BJ (cell line): ENCODE measurements around the gene KIF1A. TPM values are rescaled to one million over a fixed set of nuclear protein-coding genes. Genes with fewer than 3 reads are reported as not detected.
"Not testable (repeated sequence)": the region's sequence is repeated elsewhere in the genome, so short reads cannot be mapped to it uniquely, and the experiment has no call there.

Source experiments
- CTCF ChIA-PET: fragments of 350-600 bp; formaldehyde crosslinking; extraction: SDS; loops from one replicate; lab custom pipeline; 2021; ENCODE audit warnings: antibody characterized with exemption, inconsistent platforms; lab: Yijun Ruan, JAX
- POLR2A ChIA-PET: fragments of 300-600 bp; sonication (Branson Sonifier 250); formaldehyde crosslinking; extraction: SDS; loops from one replicate; lab custom pipeline; 2021; ENCODE audit warnings: antibody characterized with exemption; lab: Charles Lee
- DNase-seq: peaks from one replicate; pipeline ENCODE4 v3.0.0-alpha.2; 2011; ENCODE audit warnings: low read depth
- H3K27me3 ChIP-seq: 2 replicates; pipeline ENCODE4 v1.6.0; 2011; ENCODE audit warnings: low read length; ENCODE audit not compliant: control insufficient read depth, insufficient read depth
- H3K36me3 ChIP-seq: 2 replicates; pipeline ENCODE4 v1.5.1; 2011; ENCODE audit warnings: low read length; ENCODE audit not compliant: control insufficient read depth, insufficient read depth
- H3K4me3 ChIP-seq: 2 replicates; pipeline ENCODE4 v1.5.1; 2011; ENCODE audit warnings: low read depth, mild to moderate bottlenecking, control low read depth, low read length
- polyA plus RNA-seq: library from polyadenylated mRNA; depleted of rRNA; stranded (reverse); fragments of >200 nt; gene quantifications from 2 replicates; pipeline ENCODE4 v1.2.3, GENCODE V29; 2011
- TF ChIP-seq, protein P1 (sequence below): IDR thresholded peaks from 2 replicates; pipeline ENCODE4 v1.5.1; 2011; ENCODE audit warnings: low read depth, mild to moderate bottlenecking, control low read depth, inconsistent platforms, low read length, moderate library complexity; ENCODE audit not compliant: insufficient read depth

The KIF1A gene
- polyA plus RNA-seq, 1 experiment = 0.01 TPM

DNA sequence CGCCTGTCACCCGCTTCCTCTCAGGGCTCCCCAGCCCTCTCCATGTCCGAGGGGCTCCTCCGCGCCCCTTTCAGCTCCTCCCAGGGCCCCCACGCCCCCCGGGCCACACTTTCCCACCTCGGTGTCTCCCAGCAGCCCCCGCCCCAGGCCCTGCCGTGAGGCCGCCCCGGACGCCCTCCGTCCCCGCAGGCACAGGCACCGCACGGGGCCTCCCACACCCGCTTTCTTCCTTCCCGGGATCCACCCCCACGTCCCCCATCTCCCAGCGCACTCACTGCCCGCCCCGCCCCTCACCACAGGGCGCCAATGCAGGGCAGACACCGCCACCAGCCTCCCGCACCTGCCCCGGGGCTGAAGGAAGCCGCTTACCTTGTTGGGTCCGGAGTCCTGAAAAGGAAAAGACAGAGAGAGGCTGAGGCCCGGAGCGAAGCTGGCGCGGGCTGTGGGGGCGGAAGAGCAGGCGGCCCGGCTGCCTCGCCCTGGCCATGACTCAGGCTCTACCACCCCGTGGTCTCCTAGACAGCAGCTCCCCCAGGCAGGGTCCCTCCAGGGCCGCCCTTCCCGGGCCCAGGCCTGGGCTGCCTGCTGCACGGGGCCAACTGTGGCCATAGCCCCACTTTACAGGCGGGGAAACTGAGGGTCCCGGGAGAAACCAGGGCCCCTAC lies 37.7 kb downstream of the KIF1A start:
- H3K4me3 ChIP-seq = no peak overlapping the region
- POLR2A ChIA-PET = no interaction called here

GRCh38 chr2:240781471-240782220 lies 38.4 kb downstream of the KIF1A start:
- Histone ChIP-seq H3K4me3 (no peak overlapping the region), H3K27me3 (no peaks in the 10 kb centered on the region; the same call in 1 of the 2 replicates), H3K36me3 (no peaks in the 10 kb centered on the region)
- ChIA-PET CTCF (interaction anchor here (0.9 kb wide), 1 partner anchor 33 kb away, joined by 3 read pairs; no protein-coding TSS in a partner anchor), POLR2A (no interaction called here)
- DNase-seq = no peak
- TF ChIP-seq, protein P1, sequence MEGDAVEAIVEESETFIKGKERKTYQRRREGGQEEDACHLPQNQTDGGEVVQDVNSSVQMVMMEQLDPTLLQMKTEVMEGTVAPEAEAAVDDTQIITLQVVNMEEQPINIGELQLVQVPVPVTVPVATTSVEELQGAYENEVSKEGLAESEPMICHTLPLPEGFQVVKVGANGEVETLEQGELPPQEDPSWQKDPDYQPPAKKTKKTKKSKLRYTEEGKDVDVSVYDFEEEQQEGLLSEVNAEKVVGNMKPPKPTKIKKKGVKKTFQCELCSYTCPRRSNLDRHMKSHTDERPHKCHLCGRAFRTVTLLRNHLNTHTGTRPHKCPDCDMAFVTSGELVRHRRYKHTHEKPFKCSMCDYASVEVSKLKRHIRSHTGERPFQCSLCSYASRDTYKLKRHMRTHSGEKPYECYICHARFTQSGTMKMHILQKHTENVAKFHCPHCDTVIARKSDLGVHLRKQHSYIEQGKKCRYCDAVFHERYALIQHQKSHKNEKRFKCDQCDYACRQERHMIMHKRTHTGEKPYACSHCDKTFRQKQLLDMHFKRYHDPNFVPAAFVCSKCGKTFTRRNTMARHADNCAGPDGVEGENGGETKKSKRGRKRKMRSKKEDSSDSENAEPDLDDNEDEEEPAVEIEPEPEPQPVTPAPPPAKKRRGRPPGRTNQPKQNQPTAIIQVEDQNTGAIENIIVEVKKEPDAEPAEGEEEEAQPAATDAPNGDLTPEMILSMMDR = no peak

More for the DNA sequence above, 37.7 kb downstream of the KIF1A start:
- TF ChIP-seq, protein P1 = no peak
- no peak for DNase-seq
- CTCF ChIA-PET = no interaction called here
- no peaks in the 10 kb centered on the region for H3K36me3 ChIP-seq
- no peaks in the 10 kb centered on the region; the same call in 1 of the 2 replicates for H3K27me3 ChIP-seq

DNA sequence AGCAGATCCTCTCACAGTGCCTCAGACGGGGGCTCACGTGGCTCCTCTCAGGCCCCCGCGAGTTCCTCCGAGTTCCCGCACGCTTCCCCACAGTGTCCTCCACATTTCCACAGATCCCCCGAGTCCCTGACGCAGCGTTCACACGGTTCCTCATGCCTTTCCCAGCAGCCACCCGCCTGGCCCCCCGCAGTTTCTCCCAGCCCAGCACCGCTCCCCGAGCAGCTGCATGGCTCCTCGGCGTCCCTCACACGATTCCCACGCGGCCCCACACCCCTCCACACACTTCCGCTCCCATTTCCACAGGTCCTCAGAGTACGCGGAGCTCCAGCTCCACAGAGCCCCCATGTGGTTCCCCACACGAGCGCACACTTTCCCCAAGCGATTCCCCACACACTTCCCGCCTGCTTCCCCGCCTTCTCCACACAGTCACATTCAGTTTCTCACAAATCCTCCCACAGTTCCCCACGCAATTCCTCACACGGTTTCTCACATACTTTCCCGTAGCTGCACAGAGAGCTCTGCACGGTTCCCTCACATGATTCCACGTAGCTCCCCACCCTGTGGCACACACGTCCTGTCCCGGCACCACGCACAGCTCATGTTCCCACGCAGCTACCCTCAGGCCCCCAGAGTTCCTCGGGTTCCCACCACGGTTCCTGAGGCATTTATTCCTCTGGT lies 39.9 kb downstream of the KIF1A start:
- H3K36me3 ChIP-seq = no peaks in the 10 kb centered on the region
- DNase-seq = no peak
- TF ChIP-seq, protein P1 = peak; percentile 33
- no peak overlapping the region for H3K4me3 ChIP-seq
- H3K27me3 ChIP-seq = no peaks in the 10 kb centered on the region; the same call in 1 of the 2 replicates
- POLR2A ChIA-PET = no interaction called here
- CTCF ChIA-PET = no interaction called here

DNA sequence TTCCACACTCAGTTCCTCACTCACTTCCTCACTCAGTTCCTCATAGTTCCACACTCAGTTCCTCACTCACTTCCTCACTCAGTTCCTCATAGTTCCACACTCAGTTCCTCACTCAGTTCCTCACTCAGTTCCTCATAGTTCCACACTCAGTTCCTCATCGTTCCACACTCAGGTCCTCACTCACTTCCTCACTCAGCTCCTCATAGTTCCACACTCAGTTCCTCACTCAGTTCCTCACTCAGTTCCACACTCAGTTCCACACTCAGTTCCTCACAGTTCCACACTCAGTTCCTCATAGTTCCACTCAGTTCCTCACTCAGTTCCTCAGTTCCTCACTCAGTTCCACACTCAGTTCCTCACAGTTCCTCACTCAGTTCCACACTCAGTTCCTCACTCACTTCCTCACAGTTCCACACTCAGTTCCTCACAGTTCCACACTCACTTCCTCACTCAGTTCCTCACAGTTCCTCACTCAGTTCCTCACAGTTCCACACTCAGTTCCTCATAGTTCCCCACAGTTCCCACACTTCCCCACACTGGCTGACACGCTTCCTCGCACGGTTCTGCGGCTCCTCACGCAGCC lies 40.7 kb downstream of the KIF1A start:
- CTCF ChIA-PET, DNase-seq, H3K27me3 ChIP-seq, POLR2A ChIA-PET, H3K4me3 ChIP-seq, H3K36me3 ChIP-seq: not testable (repeated sequence)

DNA sequence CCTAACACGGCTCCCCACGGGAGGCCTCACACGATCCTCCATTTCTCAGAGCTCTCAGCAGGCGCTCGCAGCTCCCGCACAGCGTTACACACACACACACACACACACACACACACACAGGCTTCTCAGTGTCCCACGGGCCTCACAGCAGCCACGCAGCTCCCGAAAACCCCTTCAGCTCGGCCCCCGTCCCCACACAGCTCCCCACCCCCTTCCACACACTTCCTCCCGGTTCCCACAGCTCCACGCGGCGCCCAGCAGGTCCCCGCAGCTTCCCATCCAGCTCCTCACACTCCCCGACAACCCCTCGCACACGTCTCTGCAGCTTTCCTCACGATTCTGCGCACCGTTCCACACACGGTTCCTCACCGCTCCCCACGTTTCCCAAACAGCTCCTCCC lies 41.6 kb downstream of the KIF1A start:
- no peaks in the 10 kb centered on the region; the same call in 1 of the 2 replicates for H3K27me3 ChIP-seq
- TF ChIP-seq, protein P1 = no peak
- ChIA-PET POLR2A (no interaction called here), CTCF (no interaction called here)
- no peaks in the 10 kb centered on the region for H3K36me3 ChIP-seq
- H3K4me3 ChIP-seq = no peak overlapping the region
- DNase-seq = no peak
